ENCODE results near the gene HACD1.
"Not testable (repeated sequence)": the region's sequence is repeated elsewhere in the genome, so short reads cannot be mapped to it uniquely, and the experiment has no call there.

The HACD1 gene

GRCh38 chr10:17640331-17640816, 23.2 kb upstream of the HACD1 start:
- DNase-seq, result no peak

GRCh38 chr10:17637869-17638268, 20.7 kb upstream of the HACD1 start:
- DNase-seq, result no peak

DNA sequence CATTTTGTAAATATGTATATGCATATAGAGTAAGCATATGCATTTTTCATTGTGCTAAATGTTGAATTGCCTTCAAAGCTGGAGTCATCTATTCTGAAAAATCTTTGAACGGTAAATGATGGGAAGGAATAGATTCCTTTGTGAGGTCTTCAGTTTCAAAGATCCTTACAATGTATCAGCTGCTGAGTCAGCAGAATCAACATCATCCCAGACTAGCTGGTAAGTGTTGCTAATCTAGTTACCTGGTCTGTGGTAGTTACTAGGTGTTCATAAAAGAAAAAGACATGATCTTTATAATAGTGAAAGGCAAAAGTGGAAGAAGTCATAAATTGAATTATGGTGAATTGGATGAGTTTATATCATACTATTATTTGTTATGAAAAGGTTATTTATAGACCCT, 16.2 kb upstream of the HACD1 start:
- DNase-seq, result no peak

- DNase-seq, result not testable (repeated sequence)
These were observed 15.4 kb upstream of the HACD1 start for GRCh38 chr10:17632590-17632989.

DNA sequence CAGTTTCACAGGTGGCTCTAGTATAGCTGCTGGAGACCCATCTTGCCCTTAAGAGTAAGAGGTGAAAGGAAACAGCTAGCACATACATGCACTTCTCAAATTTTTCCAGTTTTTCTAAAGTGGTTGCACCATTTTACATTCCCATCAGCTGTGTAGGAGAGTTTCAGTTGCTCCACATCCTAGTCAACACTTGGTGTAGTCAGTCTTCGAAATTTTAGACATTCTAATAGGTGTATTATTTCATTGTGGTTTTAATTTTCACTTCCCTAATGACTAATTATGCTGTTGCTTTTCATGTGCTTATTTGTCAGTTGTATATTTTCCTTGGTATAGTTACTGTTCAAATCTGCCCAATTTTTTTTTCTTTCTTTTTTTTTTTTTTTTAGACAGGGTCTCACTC, 9.5 kb upstream of the HACD1 start:
- DNase-seq, result no peak

DNA sequence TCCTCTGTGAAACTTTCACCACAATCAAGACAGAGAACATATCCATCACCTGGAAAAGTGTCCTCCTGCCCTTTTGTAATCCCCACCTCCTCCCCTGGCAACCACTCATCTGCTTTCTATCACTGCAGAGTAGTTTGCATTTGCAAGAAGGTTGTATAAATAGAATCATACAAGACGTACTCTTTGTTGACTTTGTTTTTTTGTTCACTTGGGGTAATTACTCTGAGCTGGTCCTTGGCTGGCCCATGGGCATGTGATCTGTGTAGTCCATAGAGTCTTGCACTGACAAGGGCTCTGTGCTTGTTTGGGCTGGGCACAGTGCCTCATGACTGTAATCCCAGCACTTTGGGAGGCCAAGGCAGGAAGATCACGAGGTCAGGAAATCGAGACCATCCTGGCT, 7.8 kb upstream of the HACD1 start:
- no peak for DNase-seq

DNA sequence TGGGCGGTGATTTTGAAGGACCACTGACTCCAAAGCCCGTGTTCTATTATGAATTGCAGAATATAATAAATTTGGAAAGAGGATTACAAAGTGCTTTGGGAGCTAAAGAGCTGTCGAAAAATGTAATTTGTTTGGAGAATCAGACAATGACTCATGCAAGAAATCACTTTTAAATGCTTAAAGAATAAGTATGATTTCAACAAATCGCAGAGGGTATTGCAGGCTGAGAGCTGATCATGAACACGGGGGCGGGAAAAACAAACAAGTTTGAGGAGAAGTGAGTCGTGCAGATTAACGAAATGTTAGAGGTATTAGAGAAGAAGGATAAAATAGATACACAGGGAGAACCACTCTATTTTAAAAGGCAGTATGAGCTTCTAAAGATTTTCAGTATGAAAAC, 4.9 kb upstream of the HACD1 start:
- DNase-seq, result no peak

DNA sequence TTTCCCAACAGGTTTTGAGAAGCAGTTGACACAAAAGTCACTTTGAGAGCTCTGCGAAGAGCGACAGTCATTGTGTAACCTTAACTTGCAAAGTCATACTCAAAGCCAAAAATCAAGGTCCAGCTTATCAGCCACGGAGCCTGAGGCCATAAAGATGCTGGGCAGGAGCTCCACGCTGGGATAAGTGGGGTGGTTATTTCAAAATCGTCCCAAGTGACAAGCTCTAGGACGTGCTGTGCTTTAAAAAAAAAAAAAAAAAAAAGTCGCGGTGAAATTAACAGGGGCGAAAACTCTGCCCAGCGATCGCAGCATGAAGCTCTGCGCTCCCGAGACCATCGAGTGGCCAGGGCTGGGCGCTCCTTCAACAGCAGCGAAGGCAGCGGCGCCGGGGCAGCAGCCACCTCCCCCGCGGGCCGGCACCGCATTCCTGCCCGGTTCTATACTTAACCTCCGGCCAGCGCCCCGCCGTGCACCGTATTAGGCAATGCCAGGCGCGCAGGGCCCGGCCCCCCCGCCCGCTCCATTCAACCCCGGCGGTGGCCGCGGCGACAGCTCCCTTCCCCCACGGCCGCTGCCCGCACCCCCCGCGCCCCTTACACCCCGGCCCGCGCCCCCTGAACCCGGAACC, 657 bp downstream of the HACD1 start:
- DNase-seq, result peak in 1 of 2 donors; percentile 61

DNA sequence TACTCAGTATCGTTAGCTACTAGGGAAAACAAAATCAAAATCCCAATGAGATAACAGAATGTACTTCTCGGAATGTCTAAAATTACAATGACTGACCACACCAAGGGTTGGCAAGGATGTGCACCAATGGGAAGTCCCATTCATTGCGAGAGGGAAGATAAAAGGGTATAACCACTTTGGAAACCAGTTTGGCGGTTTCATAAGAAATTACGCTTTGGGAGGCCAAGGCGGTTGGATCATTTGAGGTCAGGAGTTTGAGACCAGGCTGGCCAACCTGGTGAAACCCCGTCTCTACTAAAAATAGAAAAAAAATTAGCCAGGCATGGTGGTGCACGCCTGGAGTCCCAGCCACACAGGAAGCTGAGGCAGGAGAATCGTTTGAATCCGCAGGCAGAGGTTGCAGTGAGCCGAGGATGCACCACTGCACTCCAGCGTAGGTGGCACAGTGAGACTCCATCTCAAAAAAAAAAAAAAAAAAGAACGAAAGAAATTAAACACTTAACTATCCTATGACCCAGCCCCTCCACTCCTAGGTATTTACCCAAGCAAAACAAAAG, 7.6 kb downstream of the HACD1 start:
- no peak for DNase-seq

DNA sequence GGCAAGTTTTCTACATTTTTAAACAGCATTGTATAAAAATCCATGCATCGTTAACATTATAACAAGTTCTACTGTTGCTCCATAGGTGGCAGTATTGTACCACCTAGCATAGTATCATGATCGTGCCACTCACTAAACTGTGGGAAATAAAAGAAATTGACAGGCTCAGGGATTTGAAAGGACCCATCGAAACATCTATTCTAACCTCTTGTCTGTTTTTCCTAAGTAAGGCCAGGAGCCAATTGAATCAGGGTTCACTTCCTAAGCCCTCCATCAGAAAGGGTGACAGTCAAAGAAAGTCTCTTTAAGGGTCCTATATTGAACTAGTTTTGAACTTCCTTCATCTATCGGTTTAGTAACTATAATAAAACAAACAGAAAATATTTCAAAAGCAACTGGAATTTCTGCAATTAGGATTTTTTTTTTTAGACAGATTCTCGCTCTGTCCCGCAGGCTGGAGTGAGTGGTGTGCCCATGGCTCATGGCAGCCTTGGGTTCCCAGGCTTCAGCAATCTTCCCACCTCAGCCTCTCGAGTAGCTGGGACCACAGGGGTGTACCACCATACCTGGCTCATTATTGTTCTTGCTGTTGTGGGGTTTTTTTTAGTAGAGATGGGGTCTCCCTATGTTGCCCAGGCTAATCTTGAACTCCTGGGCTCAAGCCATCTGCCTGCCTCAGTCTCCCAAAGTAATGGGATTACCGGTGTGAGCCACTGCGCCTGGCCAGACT, 9.4 kb downstream of the HACD1 start:
- peak in 1 of 2 donors; percentile 56 for DNase-seq

DNA sequence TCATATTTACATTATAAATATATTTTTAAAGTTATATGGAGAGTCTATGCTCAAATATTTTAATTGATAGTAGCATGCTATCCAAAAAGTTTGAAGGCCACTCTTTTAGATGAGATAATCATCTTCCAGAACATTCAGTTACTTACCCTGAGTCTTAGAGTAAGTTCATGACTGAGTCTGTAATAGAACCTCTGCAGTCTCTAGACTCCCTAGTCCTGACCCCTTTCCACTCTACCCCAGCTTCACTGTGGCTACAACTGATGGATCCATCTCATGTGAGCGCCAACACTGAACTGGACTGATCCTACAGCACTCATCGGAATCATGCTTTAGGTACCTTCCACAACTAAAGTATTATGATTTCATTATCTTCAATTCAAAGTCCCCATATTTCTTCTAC, 10.1 kb downstream of the HACD1 start:
- DNase-seq, result no peak

DNA sequence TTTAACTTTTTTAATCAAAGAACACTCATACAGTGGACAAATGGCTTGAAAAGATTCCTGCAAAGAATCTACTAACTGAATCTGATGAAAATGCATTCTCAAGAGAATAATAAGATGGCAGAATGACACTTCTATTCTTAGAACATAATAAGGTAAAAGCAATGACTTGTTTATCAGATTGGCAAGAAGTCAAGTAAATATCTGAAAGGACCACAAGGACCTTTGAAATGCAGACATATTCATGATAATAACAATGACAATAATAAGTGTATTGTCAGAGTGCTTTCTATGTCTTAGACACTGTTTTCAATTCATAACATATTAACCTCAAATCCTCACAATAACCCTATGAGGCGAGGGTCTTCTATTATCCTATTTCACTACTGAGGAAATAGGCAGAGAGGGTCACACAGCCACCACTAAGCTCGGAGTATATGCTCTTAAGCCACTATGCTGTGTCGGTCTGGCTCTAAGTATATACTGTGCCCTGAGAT, 10.6 kb downstream of the HACD1 start:
- no peak for DNase-seq

DNA sequence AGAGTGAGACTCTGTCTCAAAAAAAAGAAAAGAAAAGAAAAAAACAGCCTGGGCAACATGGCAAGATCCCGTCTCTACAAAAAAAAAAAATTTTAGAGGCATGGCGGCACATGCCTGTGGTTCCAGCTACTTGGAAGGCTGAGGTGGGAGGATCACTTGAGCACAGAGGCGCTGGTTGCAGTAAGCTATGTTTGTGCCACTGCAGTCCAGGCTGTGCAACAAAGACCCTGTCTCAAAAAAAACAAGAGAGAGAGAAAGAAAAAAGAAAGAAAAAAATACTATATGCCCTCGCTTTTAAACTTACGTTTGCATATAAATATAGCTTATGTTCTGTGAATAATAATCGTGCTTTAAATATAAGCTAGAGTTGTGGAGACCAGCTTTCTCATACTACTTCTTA, 11.2 kb downstream of the HACD1 start:
- DNase-seq, result no peak

- peak in 1 of 2 donors; percentile 51 for DNase-seq
These were observed 18.1 kb downstream of the HACD1 start for GRCh38 chr10:17599089-17599488.

DNA sequence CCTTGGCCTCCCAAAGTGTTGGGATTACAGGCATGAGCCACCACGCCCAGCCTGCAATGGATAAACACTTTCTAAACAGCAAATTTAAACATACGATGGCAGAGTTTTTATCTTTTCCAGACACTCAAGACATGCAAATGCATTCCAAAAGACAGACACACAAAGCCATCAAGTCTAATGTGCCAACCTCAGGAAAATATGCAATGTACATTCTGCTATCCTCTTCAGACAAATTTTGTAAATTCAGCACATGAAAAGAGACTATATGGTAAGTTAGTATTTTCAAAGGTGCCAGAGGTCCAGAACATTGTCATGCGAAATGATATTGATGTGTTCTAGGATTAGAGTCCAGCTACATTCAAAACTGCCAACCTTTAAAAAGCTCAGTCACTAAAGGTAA, 19.8 kb downstream of the HACD1 start:
- no peak for DNase-seq

- no peak for DNase-seq
These were observed 26.1 kb downstream of the HACD1 start for GRCh38 chr10:17590969-17591645.

GRCh38 chr10:17589316-17589715, 27.9 kb downstream of the HACD1 start:
- DNase-seq, result not testable (repeated sequence)

- no peak for DNase-seq
These were observed 28.8 kb downstream of the HACD1 start for GRCh38 chr10:17588420-17588819.

- DNase-seq, result not testable (repeated sequence)
These were observed 29.9 kb downstream of the HACD1 start for GRCh38 chr10:17587321-17587720.

- peak in 1 of 2 donors; percentile 58 for DNase-seq
These were observed 30.3 kb downstream of the HACD1 start for GRCh38 chr10:17586821-17587234.

DNA sequence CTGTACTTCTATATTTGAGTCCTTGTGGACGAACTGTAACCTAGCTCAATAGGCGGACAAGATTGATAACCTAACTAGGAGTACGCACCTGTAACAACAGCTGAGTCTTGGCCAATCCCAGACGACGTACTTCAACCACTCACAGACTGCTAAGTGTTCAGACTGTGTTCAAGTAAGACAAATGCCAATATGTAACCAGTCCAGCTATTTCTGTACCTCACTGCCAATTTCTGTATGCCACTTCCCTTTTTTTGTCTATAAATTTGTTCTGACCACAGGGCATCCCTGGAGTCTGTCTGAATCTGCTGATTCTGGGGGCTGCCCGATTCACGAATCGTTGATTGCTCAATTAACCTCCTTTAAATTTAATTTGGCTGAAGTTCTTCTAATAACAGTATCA, 32.2 kb downstream of the HACD1 start:
- DNase-seq, result peak in 1 of 2 donors; percentile 46

DNA sequence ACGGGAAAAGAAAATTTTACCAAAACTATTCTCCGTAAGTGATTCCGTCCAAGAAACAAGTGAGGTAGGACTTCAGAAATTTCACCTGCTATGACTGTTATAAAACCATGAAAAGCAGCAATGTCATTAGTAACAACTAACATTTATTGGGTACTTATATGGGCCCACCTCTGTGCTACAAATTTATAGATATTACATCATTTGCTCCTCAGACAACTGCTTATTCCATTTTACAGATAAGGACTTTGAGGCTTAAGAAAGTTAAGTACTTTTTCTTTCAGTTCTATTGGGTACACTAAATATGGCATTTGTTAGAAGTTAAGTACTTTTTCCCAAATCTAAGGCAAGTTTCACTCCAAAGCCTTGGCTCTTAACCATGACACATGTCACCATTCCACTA, 36.3 kb downstream of the HACD1 start:
- DNase-seq, result no peak

DNA sequence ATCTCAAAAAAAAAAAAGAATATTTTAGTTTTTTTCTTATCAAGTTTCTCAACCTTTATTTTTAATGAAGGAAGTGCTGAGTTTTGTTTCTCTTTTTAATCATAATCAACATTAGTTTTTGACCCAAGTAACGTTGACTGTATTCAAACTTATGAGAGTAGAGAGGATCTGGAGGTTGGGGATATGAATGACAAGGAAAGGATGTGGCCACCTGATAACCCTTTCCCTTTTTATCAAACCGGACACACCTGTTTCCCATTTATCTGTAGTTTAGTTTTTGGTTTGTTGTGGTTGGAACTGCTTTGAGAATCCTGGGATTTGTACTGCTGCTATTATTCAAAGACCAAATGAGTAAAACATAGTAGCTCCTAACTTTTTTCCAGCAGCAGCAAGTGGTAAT, 38.6 kb downstream of the HACD1 start:
- peak in 1 of 2 donors; percentile 71 for DNase-seq

Data from bone marrow (tissue), 2 donors.